Measurements from ENCODE around the gene MYOF. TPM values are rescaled to one million over a fixed set of nuclear protein-coding genes. Genes with fewer than 3 reads are reported as not detected.

Gene MYOF
- total RNA-seq, 1 donor from 2014 or later, result 141 TPM

GRCh38 chr10:93267521-93267920 lies 214.6 kb downstream of the MYOF start:
- Histone ChIP-seq H3K27me3 (ENCODE audit: control insufficient read depth, insufficient read depth, low read length) (no peaks in the 10 kb centered on the region), H3K36me3 (ENCODE audit: control insufficient read depth, insufficient read depth, low read length) (no peaks in the 10 kb centered on the region), H3K4me3 (ENCODE audit: low read depth, low read length) (no peak overlapping the region)
- no peak for TF ChIP-seq CTCF (IDR thresholded peaks at IDR 0.05; ENCODE audit: insufficient read depth, low read length, poor library complexity, severe bottlenecking)
- DNase-seq (ENCODE audit: low read depth), result no peak

- Histone ChIP-seq H3K36me3 (ENCODE audit: control insufficient read depth, insufficient read depth, low read length) (no peaks in the 10 kb centered on the region), H3K27me3 (ENCODE audit: control insufficient read depth, insufficient read depth, low read length) (no peaks in the 10 kb centered on the region), H3K4me3 (ENCODE audit: low read depth, low read length) (no peak overlapping the region)
- TF ChIP-seq CTCF (IDR thresholded peaks at IDR 0.05; ENCODE audit: insufficient read depth, low read length, poor library complexity, severe bottlenecking), result no peak
- no peak for DNase-seq (ENCODE audit: low read depth)
These were observed 215.3 kb downstream of the MYOF start for GRCh38 chr10:93266858-93267257.

GRCh38 chr10:93261961-93262610 lies 220.0 kb downstream of the MYOF start:
- peak; percentile 5 for DNase-seq (ENCODE audit: low read depth)
- H3K36me3 ChIP-seq (ENCODE audit: control insufficient read depth, insufficient read depth, low read length), result no peaks in the 10 kb centered on the region
- no peak for TF ChIP-seq CTCF (IDR thresholded peaks at IDR 0.05; ENCODE audit: insufficient read depth, low read length, poor library complexity, severe bottlenecking)
- H3K4me3 ChIP-seq (ENCODE audit: low read depth, low read length), result no peak overlapping the region
- no peaks in the 10 kb centered on the region for H3K27me3 ChIP-seq (ENCODE audit: control insufficient read depth, insufficient read depth, low read length)

DNA sequence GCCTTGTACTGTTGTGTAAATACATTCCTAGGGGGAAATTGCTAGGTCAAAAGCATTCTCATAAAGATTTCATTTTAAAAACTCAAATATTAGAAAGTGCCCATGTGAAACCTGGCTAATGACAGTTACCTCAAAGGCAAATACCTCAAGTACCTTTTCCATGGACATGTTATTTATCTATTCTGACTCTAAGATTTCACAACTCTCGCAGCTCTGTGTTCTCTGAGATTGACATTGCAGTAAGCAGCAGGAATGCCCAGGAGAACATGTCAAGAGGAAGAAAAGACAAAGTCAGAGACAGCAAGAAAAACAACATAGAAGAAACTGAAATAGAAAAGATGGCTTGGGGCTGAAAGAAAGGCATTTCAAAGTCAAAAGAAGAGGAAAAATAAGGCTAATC lies 221.0 kb downstream of the MYOF start:
- H3K36me3 ChIP-seq (ENCODE audit: control insufficient read depth, insufficient read depth, low read length), result no peaks in the 10 kb centered on the region
- DNase-seq (ENCODE audit: low read depth), result no peak
- TF ChIP-seq CTCF (IDR thresholded peaks at IDR 0.05; ENCODE audit: insufficient read depth, low read length, poor library complexity, severe bottlenecking), result no peak
- no peak overlapping the region for H3K4me3 ChIP-seq (ENCODE audit: low read depth, low read length)
- H3K27me3 ChIP-seq (ENCODE audit: control insufficient read depth, insufficient read depth, low read length), result no peaks in the 10 kb centered on the region

- no peaks in the 10 kb centered on the region for H3K36me3 ChIP-seq (ENCODE audit: control insufficient read depth, insufficient read depth, low read length)
- no peaks in the 10 kb centered on the region for H3K27me3 ChIP-seq (ENCODE audit: control insufficient read depth, insufficient read depth, low read length)
- TF ChIP-seq CTCF (IDR thresholded peaks at IDR 0.05; ENCODE audit: insufficient read depth, low read length, poor library complexity, severe bottlenecking), result no peak
- no peak for DNase-seq (ENCODE audit: low read depth)
- no peak overlapping the region for H3K4me3 ChIP-seq (ENCODE audit: low read depth, low read length)
These were observed 223.0 kb downstream of the MYOF start for GRCh38 chr10:93259126-93259525.

Other genes with a start within 250 kb of the MYOF start
- 7.6 and 11.4 TPM in 2 replicates for gene CEP55, start 14.3 kb upstream of the MYOF start, total RNA-seq
- gene FFAR4, start 84.3 kb upstream of the MYOF start, total RNA-seq, result not detected in 2 replicates
- gene RBP4, start 118.9 kb upstream of the MYOF start, total RNA-seq, result not detected in 2 replicates
- not detected in 2 replicates for gene PDE6C, start 130.2 kb upstream of the MYOF start, total RNA-seq
- 9.6 and 9.8 TPM in 2 replicates for gene FRA10AC1, start 220.3 kb upstream of the MYOF start, total RNA-seq

Data from kidney epithelial cell (primary cell).